H1 (cell line): Measurements from ENCODE around the gene TMEM163. TPM values are rescaled to one million over a fixed set of nuclear protein-coding genes. Genes with fewer than 3 reads are reported as not detected.

Experiments used
- EP300 ChIP-seq, 2 experiments: IDR thresholded peaks; 1 replicate in 1 of 2; 2 replicates in 1 of 2; pipeline ENCODE4 v1.6.1; 2011 to 2012; ENCODE audit warnings: low read depth in 2 of 2, low read length in 2 of 2, mild to moderate bottlenecking in 2 of 2, borderline replicate concordance in 1 of 2, inconsistent platforms in 1 of 2, moderate library complexity in 1 of 2
- GABPA ChIP-seq: IDR thresholded peaks from 2 replicates; pipeline ENCODE4 v1.6.1; 2011; ENCODE audit warnings: mild to moderate bottlenecking, low read length, moderate library complexity, borderline replicate concordance; ENCODE audit not compliant: insufficient read depth
- KDM5A ChIP-seq: fragments of 200-600 bp; IDR thresholded peaks from 2 replicates; pipeline ENCODE4 v1.7.1; 2012; ENCODE audit warnings: mild to moderate bottlenecking, low read length, inconsistent platforms, mixed read lengths
- PHF8 ChIP-seq: fragments of 200-600 bp; sonication (generic); conservative IDR thresholded peaks from 2 replicates; pipeline ENCODE4 v1.7.1; 2012; ENCODE audit warnings: low read depth, mild to moderate bottlenecking, inconsistent platforms, low read length, moderate library complexity
- POLR2A ChIP-seq, 2 experiments: IDR thresholded peaks; 1 replicate in 1 of 2; 2 replicates in 1 of 2; pipeline ENCODE4 v1.6.1; 2011; ENCODE audit warnings: low read depth in 2 of 2, low read length in 2 of 2, mild to moderate bottlenecking in 2 of 2; ENCODE audit errors: control extremely low read depth in 1 of 2
- YY1 ChIP-seq: IDR thresholded peaks from 2 replicates; pipeline ENCODE4 v1.6.1; 2011; ENCODE audit warnings: low read depth, mild to moderate bottlenecking, low read length
- ZNF274 ChIP-seq: IDR thresholded peaks from 2 replicates; pipeline ENCODE4 v1.7.0; 2012; ENCODE audit warnings: low read length, borderline replicate concordance; ENCODE audit errors: extremely low read depth
- polyA plus RNA-seq, 7 experiments: library from polyadenylated mRNA; depleted of rRNA in 3 of 7; stranded (reverse) in 5 of 7; unstranded in 2 of 7; fragments of >200 nt in 5 of 7; fragments of 200-250 nt in 2 of 7; gene quantifications; 1 replicate in 5 of 7; 2 replicates in 1 of 7; 4 replicates in 1 of 7; pipeline versions ENCODE4 v1.2.1 to v1.2.3, GENCODE V29; 2011 to 2013; ENCODE audit warnings: missing spikeins in 2 of 7, mixed read lengths in 2 of 7
- total RNA-seq: library from RNA; stranded (reverse); fragmentation: NEBNext Ultra II Directional; extraction: Animal tissue kit (Norgen Biotek cat#: 25700); gene quantifications from 2 replicates; pipeline ENCODE4 v1.2.1, GENCODE V29; 2021

The TMEM163 gene
- total and polyA plus RNA-seq, 2 of the 8 experiments (the other 6 are each of a cell fraction or from before 2014, with no cell fraction given) = 2.8 to 3.2 TPM

DNA sequence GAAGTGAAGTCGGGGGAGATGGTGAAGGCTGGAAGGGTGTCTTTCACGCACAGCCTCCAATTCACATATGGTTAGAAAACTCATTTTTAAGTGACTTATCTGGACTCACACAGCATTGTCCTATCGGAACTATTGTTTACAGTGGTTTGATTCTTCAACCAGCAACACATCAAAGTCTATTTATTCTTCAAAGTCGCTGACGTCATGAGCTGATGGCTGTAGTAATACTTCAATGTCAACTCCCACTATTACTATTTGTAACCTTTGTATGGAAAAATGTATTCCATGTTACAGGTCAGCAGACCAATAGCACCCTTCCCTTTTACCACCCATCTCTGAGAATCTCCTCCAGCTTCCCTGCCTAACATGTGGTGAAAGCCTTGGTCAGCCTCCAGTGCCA, 47.8 kb upstream of the TMEM163 start (continued):
- TF ChIP-seq KDM5A = no peak
- no peak for TF ChIP-seq EP300 (IDR thresholded peaks at IDR 0.05; ENCODE audit: borderline replicate concordance in 1 of 2, low read depth in 2 of 2, low read length in 2 of 2)
- no peak for TF ChIP-seq GABPA
- TF ChIP-seq YY1 = no peak
- TF ChIP-seq PHF8 = no peak
- no peak for TF ChIP-seq POLR2A (IDR thresholded peaks at IDR 0.05; ENCODE audit: control extremely low read depth in 1 of 2, low read depth in 2 of 2, low read length in 2 of 2)
- TF ChIP-seq ZNF274 = no peak
